Right cardiac atrium (tissue), 5 donors: ENCODE measurements around the gene ZNF8. TPM values are rescaled to one million over a fixed set of nuclear protein-coding genes. Genes with fewer than 3 reads are reported as not detected.
A peak's percentile ranks its signal among the peaks of the same experiment; 100 is the strongest.

Experiments used
- ATAC-seq, 2 donors: fragments of 200-7000 bp; cut with Tn5 transposase; one replicate each; pipeline versions ENCODE4 v1.8.0 to v1.9.1; 2020; ENCODE audit warnings: moderate library complexity in 2 of 2, mild to moderate bottlenecking in 1 of 2
- DNase-seq, 3 donors: peaks; one replicate each; pipeline ENCODE4 v3.0.0-alpha.2; 2020
- H3K27ac ChIP-seq: one replicate; pipeline ENCODE4 v1.5.1; 2013; ENCODE audit warnings: mild to moderate bottlenecking, low read length, control low read depth, moderate library complexity
- H3K27me3 ChIP-seq: one replicate; pipeline ENCODE4 v1.6.1; 2013; ENCODE audit not compliant: control insufficient read depth, insufficient read depth
- H3K4me1 ChIP-seq: one replicate; pipeline ENCODE4 v1.6.1; 2013; ENCODE audit warnings: low read length; ENCODE audit not compliant: control insufficient read depth, insufficient read depth
- H3K4me3 ChIP-seq: one replicate; pipeline ENCODE4 v1.5.1; 2013; ENCODE audit warnings: low read length, control low read depth
- H3K9me3 ChIP-seq: one replicate; pipeline ENCODE4 v1.6.1; 2013; ENCODE audit warnings: low read length; ENCODE audit not compliant: control insufficient read depth
- WGBS: extraction: QIAGEN DNeasy Blood & Tissue Kit; methylation state at CpG from one replicate; pipeline ENCODE4 v1.1.7; 2013; 5-methylcytosine and 5-hydroxymethylcytosine counted together
- intact Hi-C, 4 donors: fragments of 100-400 bp; cut with DNase I; formaldehyde crosslinking; loops; one replicate each; pipeline versions ENCODE4 v1.11.0 to v1.14.0; 2022 to 2023
- microRNA-seq, 2 donors: library from miRNA; unstranded; fragments of <30 nt; microRNA quantifications; one replicate each; pipeline ENCODE4 v1.2.0, GENCODE V29; 2020 to 2021
- polyA plus RNA-seq: library from polyadenylated mRNA; stranded (reverse); fragments of 200-250 nt; gene quantifications from one replicate; pipeline ENCODE4 v1.2.3, GENCODE V29; 2013
- total RNA-seq, 4 donors: library from RNA; stranded (reverse); fragmentation: NEBNext Ultra II Directional; extraction: Animal tissue kit (Norgen Biotek cat#: 25700); gene quantifications; one replicate each; pipeline ENCODE4 v1.2.1, GENCODE V29; 2021
- donor health status: healthy with polysubstance abuse.
- donor health status: DM: no; HTN: yes; CAD: no.
- donor health status: DM: no; HTN: no; CAD: no.
- donor health status: DM: no; HTN: yes; CAD: no; lungs with severe emphysema.
- donor health status: DM: yes; HTN: yes; CAD: no.

The ZNF8 gene
- total and polyA plus RNA-seq, 5 donors, result 3.1 to 6.7 (median 5.4) TPM

- WGBS, result 89% methylated on average over 9 of the region's 9 CpGs
- Histone ChIP-seq H3K4me3 (no peak overlapping the region), H3K27ac (no peak overlapping the region), H3K27me3 (no peaks in the 10 kb centered on the region), H3K9me3 (no peaks in the 10 kb centered on the region), H3K4me1 (no peaks in the 10 kb centered on the region)
- DNase-seq, result peak in 2 of 3 donors; percentile 9 to 37
- intact Hi-C loops, result no loop called here
- ATAC-seq, result no peak
Measured at GRCh38 chr19:58351558-58351878, 72.8 kb downstream of the ZNF8 start.

GRCh38 chr19:58351990-58352755 is 73.4 kb downstream of the ZNF8 start:
- intact Hi-C loops, result no loop called here
- Histone ChIP-seq H3K9me3 (no peaks in the 10 kb centered on the region), H3K4me1 (peaks cover 6% of the 10 kb centered on the region), H3K27me3 (no peaks in the 10 kb centered on the region), H3K4me3 (no peak overlapping the region), H3K27ac (no peak overlapping the region)
- DNase-seq (peak in 2 of 3 donors; percentile 13 to 20), ATAC-seq (no peak)
- 85% methylated on average over 23 of the region's 23 CpGs for WGBS

Small RNA genes lying within 50 kb of the gene (microRNA-seq; reads per million reads assigned to microRNA genes)
- 0.54 to 1.7 reads per million in 2 donors for gene MIR6806

Other genes with a start within 250 kb of the ZNF8 start
- gene ZSCAN1, start 244.9 kb upstream of the ZNF8 start, total RNA-seq, result under 1 TPM in 1 of 4 donors, not detected in 3; 0.54 TPM
- gene ZSCAN1, start 244.9 kb upstream of the ZNF8 start, polyA plus RNA-seq, result 0.14 TPM
- gene ZNF135, start 219.7 kb upstream of the ZNF8 start, total RNA-seq, result 1 to 10 TPM; 2.8 to 5.1 (median 4.3) TPM
- 4.2 TPM for gene ZNF135, start 219.7 kb upstream of the ZNF8 start, polyA plus RNA-seq
- gene ZSCAN18, start 180.7 kb upstream of the ZNF8 start, total RNA-seq, result 10 to 100 TPM; 69.9 to 89.7 (median 86.4) TPM
- 63.7 TPM for gene ZSCAN18, start 180.7 kb upstream of the ZNF8 start, polyA plus RNA-seq
- gene ZNF329, start 128.2 kb upstream of the ZNF8 start, total RNA-seq, result 10 to 100 TPM in 2 of 4 donors, 1 to 10 TPM in 2; 7.8 to 10.3 (median 9.6) TPM
- gene ZNF329, start 128.2 kb upstream of the ZNF8 start, polyA plus RNA-seq, result 4.8 TPM
- gene ZNF274, start 95.9 kb upstream of the ZNF8 start, total RNA-seq, result 10 to 100 TPM; 19.1 to 24.8 (median 22.4) TPM
- gene ZNF274, start 95.9 kb upstream of the ZNF8 start, polyA plus RNA-seq, result 14.4 TPM
- gene ZNF544, start 50.0 kb upstream of the ZNF8 start, total RNA-seq, result 10 to 100 TPM; 23.7 to 29.5 (median 26.1) TPM
- gene ZNF544, start 50.0 kb upstream of the ZNF8 start, polyA plus RNA-seq, result 29.1 TPM
- 10 to 100 TPM; 19.9 to 24.1 (median 21.1) TPM for gene ERVK3-1, start 26.4 kb downstream of the ZNF8 start, total RNA-seq
- 27.7 TPM for gene ERVK3-1, start 26.4 kb downstream of the ZNF8 start, polyA plus RNA-seq
- 1 to 10 TPM; 1.4 to 2.1 (median 1.9) TPM for gene ZSCAN22, start 48.0 kb downstream of the ZNF8 start, total RNA-seq
- 0.79 TPM for gene ZSCAN22, start 48.0 kb downstream of the ZNF8 start, polyA plus RNA-seq
- gene A1BG, start 74.5 kb downstream of the ZNF8 start, total RNA-seq, result 10 to 100 TPM; 21.0 to 36.0 (median 28.6) TPM
- gene A1BG, start 74.5 kb downstream of the ZNF8 start, polyA plus RNA-seq, result 32.6 TPM
- 1 to 10 TPM in 1 of 4 donors, under 1 TPM in 3; 0.33 to 1.1 (median 0.47) TPM for gene ZNF497, start 83.8 kb downstream of the ZNF8 start, total RNA-seq
- gene ZNF497, start 83.8 kb downstream of the ZNF8 start, polyA plus RNA-seq, result 0.27 TPM
- under 1 TPM; 0.33 to 0.82 (median 0.55) TPM for gene ZNF837, start 102.1 kb downstream of the ZNF8 start, total RNA-seq
- gene ZNF837, start 102.1 kb downstream of the ZNF8 start, polyA plus RNA-seq, result 0.52 TPM
- gene RPS5, start 108.3 kb downstream of the ZNF8 start, total RNA-seq, result 100 to 1,000 TPM; 513 to 681 (median 600) TPM
- 566 TPM for gene RPS5, start 108.3 kb downstream of the ZNF8 start, polyA plus RNA-seq
- not detected for gene RNF225, start 116.7 kb downstream of the ZNF8 start, total RNA-seq
- not detected for gene RNF225, start 116.7 kb downstream of the ZNF8 start, polyA plus RNA-seq
- gene ZNF584, start 129.7 kb downstream of the ZNF8 start, total RNA-seq, result 10 to 100 TPM; 19.2 to 22.6 (median 20.2) TPM
- 13.6 TPM for gene ZNF584, start 129.7 kb downstream of the ZNF8 start, polyA plus RNA-seq
- 1 to 10 TPM; 6.4 to 7.5 (median 6.8) TPM for gene ZNF132, start 161.2 kb downstream of the ZNF8 start, total RNA-seq
- 2.4 TPM for gene ZNF132, start 161.2 kb downstream of the ZNF8 start, polyA plus RNA-seq
- 1 to 10 TPM; 2.7 to 4.8 (median 3.7) TPM for gene ZNF324B, start 172.7 kb downstream of the ZNF8 start, total RNA-seq
- gene ZNF324B, start 172.7 kb downstream of the ZNF8 start, polyA plus RNA-seq, result 1.9 TPM
- gene ZNF324, start 188.1 kb downstream of the ZNF8 start, total RNA-seq, result 1 to 10 TPM; 5.2 to 7.4 (median 6.9) TPM
- 3.3 TPM for gene ZNF324, start 188.1 kb downstream of the ZNF8 start, polyA plus RNA-seq
- gene ZNF446, start 197.4 kb downstream of the ZNF8 start, total RNA-seq, result 1 to 10 TPM; 4.8 to 7.6 (median 5.7) TPM
- 6.4 TPM for gene ZNF446, start 197.4 kb downstream of the ZNF8 start, polyA plus RNA-seq
- 1 to 10 TPM; 5.3 to 8.1 (median 7.5) TPM for gene SLC27A5, start 233.0 kb downstream of the ZNF8 start, total RNA-seq
- gene SLC27A5, start 233.0 kb downstream of the ZNF8 start, polyA plus RNA-seq, result 7.6 TPM
- gene ZBTB45, start 240.9 kb downstream of the ZNF8 start, total RNA-seq, result 10 to 100 TPM in 3 of 4 donors, 1 to 10 TPM in 1; 9.9 to 13.1 (median 11.1) TPM
- 7.0 TPM for gene ZBTB45, start 240.9 kb downstream of the ZNF8 start, polyA plus RNA-seq